Ramos (cell line): ENCODE results near the gene MAGEA9B.
"Not testable (repeated sequence)": the region's sequence is repeated elsewhere in the genome, so short reads cannot be mapped to it uniquely, and the experiment has no call there.

Source experiments
- in situ Hi-C: fragments of 300-500 bp; cut with MboI; formaldehyde crosslinking; loops from one replicate; pipeline ENCODE4 v1.14.3; 2022; ENCODE audit warnings: low sequenced_read_pairs; ENCODE audit not compliant: unreplicated experiment

Gene MAGEA9B

DNA sequence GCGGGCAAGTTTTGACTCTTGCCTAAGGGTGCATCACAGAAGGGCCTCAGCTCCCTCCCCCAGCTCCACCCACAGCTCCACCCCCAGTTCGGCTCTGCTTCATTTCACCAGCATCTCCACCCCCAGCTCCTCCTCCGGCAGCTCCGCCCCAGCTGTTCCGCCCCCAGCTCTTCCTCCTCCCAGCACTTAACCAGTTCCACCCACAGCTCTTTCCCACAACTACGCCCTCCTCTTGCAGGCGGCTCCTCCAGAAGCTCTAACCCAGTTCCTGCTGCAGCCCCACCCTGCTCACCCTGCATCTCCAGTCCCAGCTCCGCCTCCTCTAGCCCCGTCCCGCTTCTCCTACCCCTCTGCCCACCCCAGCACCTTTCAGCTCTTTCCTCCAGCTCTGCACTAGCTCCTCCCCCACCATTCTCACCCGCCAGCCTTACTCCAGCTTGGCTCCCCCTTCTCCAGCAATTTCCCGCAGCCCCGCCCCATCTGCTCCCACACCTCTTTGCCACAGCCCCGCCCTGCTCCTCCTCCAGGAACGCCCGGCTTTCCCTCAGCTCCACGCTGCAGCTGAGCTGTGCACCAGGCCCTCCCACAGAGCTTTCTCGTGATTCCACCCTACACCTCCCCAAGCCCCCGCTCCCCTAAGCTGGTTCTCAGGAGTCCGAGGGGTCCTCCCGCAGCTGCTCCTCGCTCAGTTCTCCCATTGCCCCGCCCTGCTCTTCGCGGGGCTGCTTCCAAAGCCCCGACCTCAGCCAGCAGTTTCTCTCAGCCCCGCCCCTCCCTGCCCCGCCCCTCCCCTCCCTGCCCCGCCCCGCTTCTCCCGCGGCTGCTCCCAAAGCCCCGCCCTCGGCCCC lies 47.8 kb downstream of the MAGEA9B start:
- in situ Hi-C loops, result no loop called here

GRCh38 chrX:149537474-149537873 lies 49.8 kb downstream of the MAGEA9B start:
- in situ Hi-C loops, result not testable (repeated sequence)

DNA sequence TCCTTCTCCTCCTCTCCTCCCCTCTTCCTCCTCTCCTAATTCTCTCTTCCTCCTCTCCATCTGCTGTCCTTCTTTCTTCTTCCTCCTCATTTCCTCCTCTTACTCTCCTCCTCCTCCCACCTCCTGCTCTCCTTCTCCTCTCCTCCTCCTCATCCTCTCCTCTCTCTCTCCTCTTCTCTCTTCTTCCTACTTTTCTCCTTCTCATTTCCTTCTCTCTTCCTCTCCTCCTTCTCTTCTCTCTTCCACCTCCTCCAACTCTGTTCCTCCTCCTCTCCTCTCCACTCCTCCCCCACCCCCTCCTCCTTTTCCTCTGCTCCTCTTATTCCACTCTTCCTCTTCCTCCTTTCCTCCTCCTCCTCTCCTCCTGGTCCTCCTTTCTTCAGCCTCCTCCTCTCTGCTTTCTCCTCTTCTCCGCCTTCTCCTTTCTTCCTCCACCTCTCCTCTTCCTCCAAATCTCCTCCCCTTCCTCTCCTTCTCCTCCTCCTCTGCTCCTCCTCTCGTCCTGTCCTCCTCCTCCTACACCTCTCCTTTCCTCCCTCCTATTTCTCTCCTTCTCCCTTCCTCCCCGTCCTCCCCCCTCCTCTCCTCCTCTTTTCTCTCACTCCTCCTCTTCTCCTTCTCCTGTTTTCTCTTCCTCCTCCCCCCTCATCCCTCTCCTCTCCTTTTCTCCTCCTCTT lies 52.2 kb downstream of the MAGEA9B start:
- in situ Hi-C loops, result not testable (repeated sequence)

DNA sequence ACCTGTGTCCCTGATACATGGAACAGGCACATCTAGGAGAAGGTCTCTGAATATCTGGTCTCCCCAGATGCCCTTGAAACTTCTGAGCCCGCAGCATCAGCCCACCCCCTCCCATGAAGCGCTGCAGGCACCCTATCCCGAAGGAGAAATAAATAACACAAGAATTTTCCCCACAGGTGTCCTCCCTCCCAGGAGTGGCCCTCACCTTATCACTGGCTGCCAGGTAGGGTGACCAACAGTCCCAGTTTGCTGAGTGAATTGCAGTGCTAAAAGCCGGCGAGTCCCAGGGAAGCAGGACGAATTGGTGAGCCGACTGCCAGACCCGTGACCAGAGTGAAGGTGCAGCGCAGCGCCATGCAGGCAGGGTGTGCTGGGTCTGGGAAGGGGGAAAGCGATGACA lies 53.3 kb downstream of the MAGEA9B start:
- in situ Hi-C loops, result not testable (repeated sequence)

GRCh38 chrX:149532868-149533267 lies 54.4 kb downstream of the MAGEA9B start:
- in situ Hi-C loops, result not testable (repeated sequence)
